ENCODE data around the gene CTTN. TPM values are rescaled to one million over a fixed set of nuclear protein-coding genes. Genes with fewer than 3 reads are reported as not detected.

The CTTN gene
- total and polyA plus RNA-seq, 7 experiments from 2014 or later: 0.07 to 2.6 (median 1.8) TPM; not detected in 1

- no peak for ATAC-seq
- Histone ChIP-seq H3K4me1 (ENCODE audit: control insufficient read depth in 2 of 2, insufficient read depth in 2 of 2, low read length in 2 of 2) (no peaks in the 10 kb centered on the region), H3K36me3 (ENCODE audit: control insufficient read depth in 2 of 3, insufficient read depth in 3 of 3, low read length in 3 of 3) (peaks cover 7 to 88% (median 22%) of the 10 kb centered on the region in 3 experiments), H3K4me3 (ENCODE audit: low read length) (no peak overlapping the region), H3K27ac (ENCODE audit: low read depth, low read length) (no peak overlapping the region), H3K27me3 (ENCODE audit: control insufficient read depth in 2 of 2, insufficient read depth in 2 of 2, low read length in 2 of 2) (no peaks in the 10 kb centered on the region), H3K9me3 (ENCODE audit: control insufficient read depth in 2 of 3, low read length in 3 of 3) (no peaks in the 10 kb centered on the region)
- DNase-seq: no peak
- no peaks in the 10 kb centered on the region for H3K27me3 Mint-ChIP-seq
- ChIA-PET CTCF (no interaction called here), POLR2A (no interaction called here)
- H3K27ac Mint-ChIP-seq: no peak overlapping the region
- peaks cover 3 to 43% (median 23%) of the 10 kb centered on the region in 5 donors for H3K36me3 Mint-ChIP-seq
- no peaks in the 10 kb centered on the region for H3K4me1 Mint-ChIP-seq
- intact Hi-C loops (cut with micrococcal nuclease): no loop called here
- H3K9me3 Mint-ChIP-seq: no peaks in the 10 kb centered on the region
- no peak overlapping the region for H3K4me3 Mint-ChIP-seq
These were observed 21.7 kb upstream of the CTTN start for GRCh38 chr11:70376621-70377020.

- DNase-seq: no peak
- H3K4me1 ChIP-seq (ENCODE audit: control insufficient read depth in 2 of 2, insufficient read depth in 2 of 2, low read length in 2 of 2): no peaks in the 10 kb centered on the region
- no peaks in the 10 kb centered on the region for H3K4me1 Mint-ChIP-seq
- no peaks in the 10 kb centered on the region for H3K9me3 ChIP-seq (ENCODE audit: control insufficient read depth in 2 of 3, low read length in 3 of 3)
- H3K4me3 ChIP-seq (ENCODE audit: low read length): no peak overlapping the region
- no peak for ATAC-seq
- no peak overlapping the region for H3K4me3 Mint-ChIP-seq
- no peaks in the 10 kb centered on the region for H3K27me3 ChIP-seq (ENCODE audit: control insufficient read depth in 2 of 2, insufficient read depth in 2 of 2, low read length in 2 of 2)
- ChIA-PET CTCF (no interaction called here), POLR2A (no interaction called here)
- intact Hi-C loops (cut with micrococcal nuclease): no loop called here
- H3K27ac ChIP-seq (ENCODE audit: low read depth, low read length): no peak overlapping the region
- H3K36me3 ChIP-seq (ENCODE audit: control insufficient read depth in 2 of 3, insufficient read depth in 3 of 3, low read length in 3 of 3): peaks cover 2 to 91% (median 20%) of the 10 kb centered on the region in 3 experiments
- H3K27ac Mint-ChIP-seq: no peak overlapping the region
- H3K27me3 Mint-ChIP-seq: no peaks in the 10 kb centered on the region
- no peaks in the 10 kb centered on the region for H3K9me3 Mint-ChIP-seq
- peaks cover 3 to 47% (median 22%) of the 10 kb centered on the region in 5 donors for H3K36me3 Mint-ChIP-seq
These were observed 20.7 kb upstream of the CTTN start for GRCh38 chr11:70377645-70378044.

GRCh38 chr11:70378506-70379134 is 19.7 kb upstream of the CTTN start:
- ChIA-PET CTCF (no interaction called here), POLR2A (no interaction called here)
- H3K27me3 Mint-ChIP-seq: no peaks in the 10 kb centered on the region
- Histone ChIP-seq H3K9me3 (ENCODE audit: control insufficient read depth in 2 of 3, low read length in 3 of 3) (no peaks in the 10 kb centered on the region), H3K27ac (ENCODE audit: low read depth, low read length) (no peak overlapping the region), H3K4me3 (ENCODE audit: low read length) (no peak overlapping the region), H3K27me3 (ENCODE audit: control insufficient read depth in 2 of 2, insufficient read depth in 2 of 2, low read length in 2 of 2) (no peaks in the 10 kb centered on the region), H3K36me3 (ENCODE audit: control insufficient read depth in 2 of 3, insufficient read depth in 3 of 3, low read length in 3 of 3) (peaks cover 0 to 86% (median 13%) of the 10 kb centered on the region in 3 experiments), H3K4me1 (ENCODE audit: control insufficient read depth in 2 of 2, insufficient read depth in 2 of 2, low read length in 2 of 2) (no peaks in the 10 kb centered on the region)
- H3K9me3 Mint-ChIP-seq: no peaks in the 10 kb centered on the region
- H3K4me3 Mint-ChIP-seq: no peak overlapping the region
- intact Hi-C loops (cut with micrococcal nuclease): no loop called here
- ATAC-seq (no peak), DNase-seq (no peak)
- peak overlapping the region in 1 of 9 donors; percentile 38 for H3K27ac Mint-ChIP-seq
- H3K4me1 Mint-ChIP-seq: no peaks in the 10 kb centered on the region
- peaks cover 3 to 42% (median 19%) of the 10 kb centered on the region in 5 donors for H3K36me3 Mint-ChIP-seq

DNA sequence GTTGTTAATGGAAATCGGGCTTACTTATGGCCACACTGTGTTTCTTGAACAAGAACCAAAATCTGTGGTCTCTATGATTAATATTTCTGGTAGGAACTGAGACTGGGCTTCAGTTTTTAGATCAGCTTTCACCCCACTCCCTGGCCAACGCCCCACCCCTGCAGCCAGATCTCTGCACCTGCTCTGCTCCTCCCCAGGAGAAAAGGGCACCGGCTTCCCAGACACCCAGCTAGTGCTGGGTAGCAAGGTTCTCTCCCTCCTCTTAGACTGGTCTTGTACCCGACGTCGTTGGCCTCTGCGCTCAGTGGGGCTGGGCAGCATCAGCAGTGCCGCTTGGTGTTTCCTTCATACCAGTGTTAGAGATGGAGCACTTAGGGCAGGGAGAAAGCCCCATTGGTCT is 17.0 kb upstream of the CTTN start:
- Histone ChIP-seq H3K4me1 (ENCODE audit: control insufficient read depth in 2 of 2, insufficient read depth in 2 of 2, low read length in 2 of 2) (no peaks in the 10 kb centered on the region), H3K27me3 (ENCODE audit: control insufficient read depth in 2 of 2, insufficient read depth in 2 of 2, low read length in 2 of 2) (no peaks in the 10 kb centered on the region), H3K36me3 (ENCODE audit: control insufficient read depth in 2 of 3, insufficient read depth in 3 of 3, low read length in 3 of 3) (peaks cover 0 to 71% (median 9%) of the 10 kb centered on the region in 3 experiments), H3K9me3 (ENCODE audit: control insufficient read depth in 2 of 3, low read length in 3 of 3) (no peaks in the 10 kb centered on the region), H3K4me3 (ENCODE audit: low read length) (no peak overlapping the region), H3K27ac (ENCODE audit: low read depth, low read length) (no peak overlapping the region)
- H3K4me3 Mint-ChIP-seq: no peak overlapping the region
- H3K36me3 Mint-ChIP-seq: peaks cover 9 to 53% (median 22%) of the 10 kb centered on the region in 5 donors
- intact Hi-C loops (cut with micrococcal nuclease): no loop called here
- CTCF ChIA-PET: no interaction called here
- no peaks in the 10 kb centered on the region for H3K9me3 Mint-ChIP-seq
- no peaks in the 10 kb centered on the region for H3K27me3 Mint-ChIP-seq
- ATAC-seq: no peak
- no peak for DNase-seq
- no peak overlapping the region for H3K27ac Mint-ChIP-seq
- POLR2A ChIA-PET: no interaction called here
- no peaks in the 10 kb centered on the region for H3K4me1 Mint-ChIP-seq

DNA sequence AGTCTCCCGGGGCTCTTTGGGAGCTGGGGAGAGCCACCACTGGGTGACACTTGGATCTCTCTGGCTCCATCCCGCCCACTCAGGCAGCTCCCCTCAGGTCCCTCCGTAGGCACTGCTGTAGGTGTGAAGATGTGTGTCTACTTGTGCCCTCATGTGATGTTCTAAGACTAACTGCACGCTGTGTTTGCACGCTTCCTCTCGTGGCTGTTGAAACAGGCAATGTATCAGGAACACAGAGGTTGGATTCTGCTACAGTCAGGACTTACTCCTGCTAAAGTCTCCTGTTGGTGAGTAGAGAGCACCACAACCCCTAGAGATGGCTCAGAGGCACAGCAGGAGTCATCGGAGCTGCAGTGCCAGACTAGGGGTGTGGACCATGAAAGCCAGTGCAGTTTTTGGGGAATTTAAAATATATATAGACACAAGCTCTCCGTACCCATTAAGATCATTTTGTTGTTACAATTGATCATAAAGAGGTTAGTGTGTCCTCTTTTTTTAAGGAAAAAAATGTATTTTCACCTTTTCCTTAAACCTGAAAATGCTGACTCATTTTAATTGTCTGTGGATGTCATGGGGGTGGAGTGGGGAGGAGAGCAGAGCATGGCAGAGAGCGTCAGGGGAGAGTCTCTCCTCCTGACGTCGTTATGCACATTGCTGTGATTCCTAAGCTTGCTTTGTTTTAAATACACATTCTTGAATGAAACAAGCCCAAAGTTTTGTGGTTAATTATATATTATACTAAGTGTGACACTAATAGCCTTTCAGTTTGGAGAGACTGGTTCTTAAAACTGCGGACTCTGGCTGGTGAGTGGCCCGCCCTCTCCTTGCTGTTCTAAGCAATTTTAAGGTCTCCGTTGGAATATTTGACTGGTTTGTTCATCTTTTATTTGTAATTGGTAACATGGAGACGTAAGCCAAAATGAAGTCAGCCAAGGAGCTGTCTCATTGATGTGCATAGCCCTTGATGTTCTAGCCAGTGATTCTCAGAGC is 16.2 kb upstream of the CTTN start:
- Mint-ChIP-seq H3K36me3 (peaks cover 9 to 48% (median 20%) of the 10 kb centered on the region in 5 donors), H3K27ac (peak overlapping the region in 1 of 9 donors; percentile 80)
- ATAC-seq: no peak

GRCh38 chr11:70383664-70384565 is 14.4 kb upstream of the CTTN start:
- Mint-ChIP-seq H3K36me3 (peaks cover 8 to 33% (median 12%) of the 10 kb centered on the region in 5 donors), H3K9me3 (peaks cover 0 to 3% (median 0%) of the 10 kb centered on the region in 11 donors), H3K27ac (no peak overlapping the region), H3K27me3 (peaks cover 0 to 3% (median 0%) of the 10 kb centered on the region in 5 donors), H3K4me1 (no peaks in the 10 kb centered on the region), H3K4me3 (no peak overlapping the region)
- ChIA-PET POLR2A (no interaction called here), CTCF (no interaction called here)
- H3K9me3 ChIP-seq (ENCODE audit: control insufficient read depth in 2 of 3, low read length in 3 of 3): no peaks in the 10 kb centered on the region
- no peaks in the 10 kb centered on the region for H3K27me3 ChIP-seq (ENCODE audit: control insufficient read depth in 2 of 2, insufficient read depth in 2 of 2, low read length in 2 of 2)
- no peak overlapping the region for H3K4me3 ChIP-seq (ENCODE audit: low read length)
- no peak for ATAC-seq
- no peak for DNase-seq
- intact Hi-C loops (cut with micrococcal nuclease): no loop called here
- no peak overlapping the region for H3K27ac ChIP-seq (ENCODE audit: low read depth, low read length)
- no peaks in the 10 kb centered on the region for H3K4me1 ChIP-seq (ENCODE audit: control insufficient read depth in 2 of 2, insufficient read depth in 2 of 2, low read length in 2 of 2)
- peaks cover 0 to 46% (median 0%) of the 10 kb centered on the region in 3 experiments for H3K36me3 ChIP-seq (ENCODE audit: control insufficient read depth in 2 of 3, insufficient read depth in 3 of 3, low read length in 3 of 3)

More for the DNA sequence above, 16.2 kb upstream of the CTTN start:
- intact Hi-C loops (cut with micrococcal nuclease): no loop called here
- no peaks in the 10 kb centered on the region for H3K9me3 ChIP-seq (ENCODE audit: control insufficient read depth in 2 of 3, low read length in 3 of 3)
- Mint-ChIP-seq H3K4me3 (no peak overlapping the region), H3K9me3 (no peaks in the 10 kb centered on the region), H3K27me3 (no peaks in the 10 kb centered on the region), H3K4me1 (no peaks in the 10 kb centered on the region)
- CTCF ChIA-PET: no interaction called here
- peaks cover 0 to 63% (median under 1%) of the 10 kb centered on the region in 3 experiments for H3K36me3 ChIP-seq (ENCODE audit: control insufficient read depth in 2 of 3, insufficient read depth in 3 of 3, low read length in 3 of 3)
- no peaks in the 10 kb centered on the region for H3K4me1 ChIP-seq (ENCODE audit: control insufficient read depth in 2 of 2, insufficient read depth in 2 of 2, low read length in 2 of 2)
- H3K27ac ChIP-seq (ENCODE audit: low read depth, low read length): no peak overlapping the region
- H3K27me3 ChIP-seq (ENCODE audit: control insufficient read depth in 2 of 2, insufficient read depth in 2 of 2, low read length in 2 of 2): no peaks in the 10 kb centered on the region
- POLR2A ChIA-PET: no interaction called here
- no peak overlapping the region for H3K4me3 ChIP-seq (ENCODE audit: low read length)
- DNase-seq: no peak

All from naive thymus-derived CD4-positive, alpha-beta T cell (primary cell).